ENCODE data around the gene IFNA8. TPM values are rescaled to one million over a fixed set of nuclear protein-coding genes. Genes with fewer than 3 reads are reported as not detected.

Gene IFNA8
- total RNA-seq, 2 donors from 2014 or later = not detected

GRCh38 chr9:21381448-21382339, 27.2 kb upstream of the IFNA8 start:
- TF ChIP-seq, protein P1, sequence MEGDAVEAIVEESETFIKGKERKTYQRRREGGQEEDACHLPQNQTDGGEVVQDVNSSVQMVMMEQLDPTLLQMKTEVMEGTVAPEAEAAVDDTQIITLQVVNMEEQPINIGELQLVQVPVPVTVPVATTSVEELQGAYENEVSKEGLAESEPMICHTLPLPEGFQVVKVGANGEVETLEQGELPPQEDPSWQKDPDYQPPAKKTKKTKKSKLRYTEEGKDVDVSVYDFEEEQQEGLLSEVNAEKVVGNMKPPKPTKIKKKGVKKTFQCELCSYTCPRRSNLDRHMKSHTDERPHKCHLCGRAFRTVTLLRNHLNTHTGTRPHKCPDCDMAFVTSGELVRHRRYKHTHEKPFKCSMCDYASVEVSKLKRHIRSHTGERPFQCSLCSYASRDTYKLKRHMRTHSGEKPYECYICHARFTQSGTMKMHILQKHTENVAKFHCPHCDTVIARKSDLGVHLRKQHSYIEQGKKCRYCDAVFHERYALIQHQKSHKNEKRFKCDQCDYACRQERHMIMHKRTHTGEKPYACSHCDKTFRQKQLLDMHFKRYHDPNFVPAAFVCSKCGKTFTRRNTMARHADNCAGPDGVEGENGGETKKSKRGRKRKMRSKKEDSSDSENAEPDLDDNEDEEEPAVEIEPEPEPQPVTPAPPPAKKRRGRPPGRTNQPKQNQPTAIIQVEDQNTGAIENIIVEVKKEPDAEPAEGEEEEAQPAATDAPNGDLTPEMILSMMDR (conservative IDR thresholded peaks at IDR 0.05) = no peak
- Mint-ChIP-seq H3K36me3 (ENCODE audit: low read depth) (no peaks in the 10 kb centered on the region), H3K27ac (peak overlapping the region; percentile 29), H3K9me3 (no peaks in the 10 kb centered on the region), H3K4me3 (no peak overlapping the region), H3K4me1 (peaks cover 11% of the 10 kb centered on the region), H3K27me3 (ENCODE audit: insufficient read depth) (peaks cover 3% of the 10 kb centered on the region)
- Histone ChIP-seq H3K4me1 (ENCODE audit: control insufficient read depth, insufficient read depth, low read length) (no peaks in the 10 kb centered on the region), H3K4me3 (ENCODE audit: low read length) (no peak overlapping the region), H3K9me3 (ENCODE audit: control insufficient read depth, low read length) (no peaks in the 10 kb centered on the region), H3K27ac (ENCODE audit: low read depth, low read length) (no peak overlapping the region), H3K9ac (ENCODE audit: extremely low read depth, low read length, poor library complexity, severe bottlenecking) (no peak overlapping the region), H3K36me3 (ENCODE audit: control insufficient read depth, insufficient read depth, low read length) (no peaks in the 10 kb centered on the region), H3K27me3 (ENCODE audit: control insufficient read depth, insufficient read depth, low read length, poor library complexity, severe bottlenecking) (no peaks in the 10 kb centered on the region)
- peak; percentile 80 for DNase-seq
- 60 to 88% methylated on average over 2 to 5 of the region's 5 CpGs for whole genome bisulfite sequencing, 2 experiments (ENCODE audit: insufficient coverage in 1 of 2, insufficient read length in 1 of 2)

- H3K27ac Mint-ChIP-seq = no peak overlapping the region
- H3K9me3 Mint-ChIP-seq = no peaks in the 10 kb centered on the region
- peaks cover 3% of the 10 kb centered on the region for H3K27me3 Mint-ChIP-seq (ENCODE audit: insufficient read depth)
- H3K36me3 ChIP-seq (ENCODE audit: control insufficient read depth, insufficient read depth, low read length) = no peaks in the 10 kb centered on the region
- no peak overlapping the region for H3K9ac ChIP-seq (ENCODE audit: extremely low read depth, low read length, poor library complexity, severe bottlenecking)
- no peak overlapping the region for H3K27ac ChIP-seq (ENCODE audit: low read depth, low read length)
- TF ChIP-seq, protein P1 (conservative IDR thresholded peaks at IDR 0.05) = no peak
- no peaks in the 10 kb centered on the region for H3K27me3 ChIP-seq (ENCODE audit: control insufficient read depth, insufficient read depth, low read length, poor library complexity, severe bottlenecking)
- no peaks in the 10 kb centered on the region for H3K4me1 ChIP-seq (ENCODE audit: control insufficient read depth, insufficient read depth, low read length)
- H3K9me3 ChIP-seq (ENCODE audit: control insufficient read depth, low read length) = no peaks in the 10 kb centered on the region
- no peak overlapping the region for H3K4me3 Mint-ChIP-seq
- WGBS, 2 experiments (ENCODE audit: insufficient coverage in 1 of 2, insufficient read length in 1 of 2) = 83 to 91% methylated on average over 2 to 4 of the region's 4 CpGs
- peaks cover 11% of the 10 kb centered on the region for H3K4me1 Mint-ChIP-seq
- no peaks in the 10 kb centered on the region for H3K36me3 Mint-ChIP-seq (ENCODE audit: low read depth)
- H3K4me3 ChIP-seq (ENCODE audit: low read length) = no peak overlapping the region
- no peak for DNase-seq
Observed at GRCh38 chr9:21383627-21384026, 25.3 kb upstream of the IFNA8 start.

- WGBS, 2 experiments (ENCODE audit: insufficient coverage in 1 of 2, insufficient read length in 1 of 2) = 76 to 100% methylated on average over 1 of the region's 1 CpG
- TF ChIP-seq, protein P1 (conservative IDR thresholded peaks at IDR 0.05) = no peak
- H3K4me1 Mint-ChIP-seq = peaks cover 11% of the 10 kb centered on the region
Observed at GRCh38 chr9:21385131-21385670, 23.7 kb upstream of the IFNA8 start, which contains the start of gene IFNA2. TSS of gene IFNA2 (minus strand) at chr9:21385398. CDS start at chr9:21385329, 69 bp downstream.

More at GRCh38 chr9:21385131-21385670, 23.7 kb upstream of the IFNA8 start, which contains the start of gene IFNA2:
- no peak within 1 kb of the TSS for H3K4me3 ChIP-seq (ENCODE audit: low read length)
- no peaks in the 10 kb centered on the region for H3K9me3 Mint-ChIP-seq
- DNase-seq = no peak
- H3K27ac ChIP-seq (ENCODE audit: low read depth, low read length) = no peak within 1 kb of the TSS
- H3K4me1 ChIP-seq (ENCODE audit: control insufficient read depth, insufficient read depth, low read length) = no peaks in the 10 kb centered on the region
- H3K36me3 Mint-ChIP-seq (ENCODE audit: low read depth) = no peaks in the 10 kb centered on the region
- no peaks in the 10 kb centered on the region for H3K9me3 ChIP-seq (ENCODE audit: control insufficient read depth, low read length)
- no peak within 1 kb of the TSS for H3K27ac Mint-ChIP-seq
- H3K27me3 ChIP-seq (ENCODE audit: control insufficient read depth, insufficient read depth, low read length, poor library complexity, severe bottlenecking) = no peaks in the 10 kb centered on the region
- H3K4me3 Mint-ChIP-seq = no peak within 1 kb of the TSS
- no peak within 1 kb of the TSS for H3K9ac ChIP-seq (ENCODE audit: extremely low read depth, low read length, poor library complexity, severe bottlenecking)
- no peaks in the 10 kb centered on the region for H3K27me3 Mint-ChIP-seq (ENCODE audit: insufficient read depth)
- H3K36me3 ChIP-seq (ENCODE audit: control insufficient read depth, insufficient read depth, low read length) = no peaks in the 10 kb centered on the region

All from endodermal cell (in vitro differentiated cells).